Neutrophil (primary cell): Measurements from ENCODE around the gene TAS1R3.

Experiments used
- H3K27ac ChIP-seq: fragments of 200-600 bp; sonication (generic); 2 replicates; pipeline ENCODE4 v1.5.1; 2016; ENCODE audit warnings: mild to moderate bottlenecking, moderate library complexity
- H3K27me3 ChIP-seq: fragments of 200-600 bp; sonication (generic); 2 replicates; pipeline ENCODE4 v1.6.0; 2016; ENCODE audit warnings: mild to moderate bottlenecking
- H3K36me3 ChIP-seq: fragments of 200-600 bp; sonication (generic); 2 replicates; pipeline ENCODE4 v1.5.1; 2017
- H3K4me1 ChIP-seq, 2 experiments: fragments of 200-600 bp in 1 of 2; sonication (generic) in 1 of 2; 1 replicate in 1 of 2; 2 replicates in 1 of 2; pipeline versions ENCODE4 v1.5.1 to v1.6.1; 2013 to 2016; ENCODE audit warnings: low read depth in 1 of 2, low read length in 1 of 2, mild to moderate bottlenecking in 1 of 2, moderate library complexity in 1 of 2; ENCODE audit not compliant: control insufficient read depth in 1 of 2, insufficient read depth in 1 of 2
- H3K4me3 ChIP-seq, 2 experiments: fragments of 200-600 bp in 1 of 2; sonication (generic) in 1 of 2; 1 replicate in 1 of 2; 2 replicates in 1 of 2; pipeline ENCODE4 v1.5.1; 2013 to 2016; ENCODE audit warnings: low read depth in 1 of 2, low read length in 1 of 2, mild to moderate bottlenecking in 1 of 2, moderate library complexity in 1 of 2
- H3K9me3 ChIP-seq: fragments of 200-600 bp; sonication (generic); 2 replicates; pipeline ENCODE4 v1.5.1; 2016
- TF ChIP-seq, protein P1 (sequence below): fragments of 200-600 bp; sonication (generic); IDR thresholded peaks from 2 replicates; pipeline ENCODE4 v1.5.1; 2016; ENCODE audit warnings: antibody characterized with exemption

Gene TAS1R3

DNA sequence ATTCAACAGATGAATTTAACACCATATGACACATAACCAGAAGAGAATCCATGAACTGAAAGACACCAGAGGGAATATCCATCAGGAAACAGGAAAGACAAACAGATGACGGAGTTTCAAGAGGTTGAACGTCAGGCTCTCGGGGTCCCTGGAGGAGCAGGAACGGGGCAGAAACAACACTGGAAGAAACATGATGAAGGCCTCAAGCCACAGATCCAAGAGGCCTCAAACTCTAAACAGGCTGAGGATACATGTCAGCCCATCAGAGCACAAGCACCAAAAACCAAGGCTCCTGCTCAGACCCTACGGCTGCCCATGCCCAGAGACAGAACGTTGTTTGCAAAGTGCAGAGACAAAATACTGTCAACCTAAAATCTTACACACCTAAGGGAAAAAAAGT lies 13.7 kb upstream of the TAS1R3 start:
- Histone ChIP-seq H3K36me3 (peaks cover 81% of the 10 kb centered on the region), H3K27me3 (no peaks in the 10 kb centered on the region), H3K4me1 (no peaks in the 10 kb centered on the region), H3K27ac (no peak overlapping the region), H3K9me3 (no peaks in the 10 kb centered on the region), H3K4me3 (no peak overlapping the region)
- TF ChIP-seq, protein P1, sequence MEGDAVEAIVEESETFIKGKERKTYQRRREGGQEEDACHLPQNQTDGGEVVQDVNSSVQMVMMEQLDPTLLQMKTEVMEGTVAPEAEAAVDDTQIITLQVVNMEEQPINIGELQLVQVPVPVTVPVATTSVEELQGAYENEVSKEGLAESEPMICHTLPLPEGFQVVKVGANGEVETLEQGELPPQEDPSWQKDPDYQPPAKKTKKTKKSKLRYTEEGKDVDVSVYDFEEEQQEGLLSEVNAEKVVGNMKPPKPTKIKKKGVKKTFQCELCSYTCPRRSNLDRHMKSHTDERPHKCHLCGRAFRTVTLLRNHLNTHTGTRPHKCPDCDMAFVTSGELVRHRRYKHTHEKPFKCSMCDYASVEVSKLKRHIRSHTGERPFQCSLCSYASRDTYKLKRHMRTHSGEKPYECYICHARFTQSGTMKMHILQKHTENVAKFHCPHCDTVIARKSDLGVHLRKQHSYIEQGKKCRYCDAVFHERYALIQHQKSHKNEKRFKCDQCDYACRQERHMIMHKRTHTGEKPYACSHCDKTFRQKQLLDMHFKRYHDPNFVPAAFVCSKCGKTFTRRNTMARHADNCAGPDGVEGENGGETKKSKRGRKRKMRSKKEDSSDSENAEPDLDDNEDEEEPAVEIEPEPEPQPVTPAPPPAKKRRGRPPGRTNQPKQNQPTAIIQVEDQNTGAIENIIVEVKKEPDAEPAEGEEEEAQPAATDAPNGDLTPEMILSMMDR: no peak

- Histone ChIP-seq H3K4me1 (peaks cover under 1 to 4% of the 10 kb centered on the region in 2 experiments), H3K4me3 (no peak overlapping the region), H3K27me3 (no peaks in the 10 kb centered on the region), H3K36me3 (peaks cover 74% of the 10 kb centered on the region), H3K27ac (no peak overlapping the region), H3K9me3 (no peaks in the 10 kb centered on the region)
- TF ChIP-seq, protein P1: no peak
These were observed 12.9 kb upstream of the TAS1R3 start for GRCh38 chr1:1318131-1318652.

DNA sequence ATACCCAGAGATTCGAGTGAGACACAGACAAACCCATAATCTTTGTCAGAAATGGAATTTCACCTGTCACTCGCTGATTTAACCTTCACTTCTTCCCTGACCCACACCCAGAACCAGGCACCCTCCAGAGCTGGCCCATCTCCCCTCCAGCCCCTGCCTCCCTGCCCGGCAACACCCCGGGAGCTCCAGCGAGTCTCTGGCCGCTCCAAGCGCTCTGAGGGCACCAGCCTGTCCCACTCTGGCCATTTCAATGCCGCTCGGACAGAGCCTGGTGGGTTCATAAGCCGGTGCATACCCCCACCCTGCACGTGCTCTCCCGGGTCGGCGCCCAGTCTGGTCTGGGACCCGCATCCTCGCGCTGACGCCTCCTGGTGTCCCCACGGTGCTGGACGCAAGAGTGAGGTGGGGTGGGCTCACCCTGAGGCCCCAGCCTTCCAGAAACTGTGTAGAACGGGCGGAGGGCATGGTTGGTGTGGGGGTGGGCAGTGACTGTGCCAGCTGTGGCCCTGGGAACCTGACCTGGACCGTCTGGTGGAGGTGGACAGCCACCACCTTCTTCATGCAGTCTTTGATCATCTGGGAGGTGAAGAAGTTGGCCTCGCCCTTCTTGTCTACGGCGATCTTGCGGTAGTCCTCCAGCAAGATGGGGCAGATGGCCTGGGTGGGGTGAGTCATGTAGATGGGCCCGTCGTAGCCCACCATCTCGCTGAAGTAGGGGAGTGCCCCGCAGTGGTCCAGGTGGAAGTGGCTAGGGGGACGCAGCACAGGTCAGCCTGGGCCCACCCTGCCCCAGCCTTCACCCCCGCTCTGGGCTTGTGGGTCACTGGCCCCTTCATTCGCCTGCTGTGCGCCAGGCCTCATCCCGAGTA lies 12.1 kb upstream of the TAS1R3 start:
- Histone ChIP-seq H3K4me3 (no peak overlapping the region), H3K36me3 (peaks cover 66% of the 10 kb centered on the region), H3K27ac (no peak overlapping the region), H3K9me3 (no peaks in the 10 kb centered on the region), H3K4me1 (peaks cover 7 to 9% of the 10 kb centered on the region in 2 experiments), H3K27me3 (no peaks in the 10 kb centered on the region)
- TF ChIP-seq, protein P1: no peak

GRCh38 chr1:1319646-1319941 lies 11.5 kb upstream of the TAS1R3 start:
- Histone ChIP-seq H3K36me3 (peaks cover 60% of the 10 kb centered on the region), H3K4me1 (peaks cover 9 to 13% of the 10 kb centered on the region in 2 experiments), H3K27ac (no peak overlapping the region), H3K4me3 (no peak overlapping the region), H3K27me3 (no peaks in the 10 kb centered on the region), H3K9me3 (no peaks in the 10 kb centered on the region)
- TF ChIP-seq, protein P1: no peak

DNA sequence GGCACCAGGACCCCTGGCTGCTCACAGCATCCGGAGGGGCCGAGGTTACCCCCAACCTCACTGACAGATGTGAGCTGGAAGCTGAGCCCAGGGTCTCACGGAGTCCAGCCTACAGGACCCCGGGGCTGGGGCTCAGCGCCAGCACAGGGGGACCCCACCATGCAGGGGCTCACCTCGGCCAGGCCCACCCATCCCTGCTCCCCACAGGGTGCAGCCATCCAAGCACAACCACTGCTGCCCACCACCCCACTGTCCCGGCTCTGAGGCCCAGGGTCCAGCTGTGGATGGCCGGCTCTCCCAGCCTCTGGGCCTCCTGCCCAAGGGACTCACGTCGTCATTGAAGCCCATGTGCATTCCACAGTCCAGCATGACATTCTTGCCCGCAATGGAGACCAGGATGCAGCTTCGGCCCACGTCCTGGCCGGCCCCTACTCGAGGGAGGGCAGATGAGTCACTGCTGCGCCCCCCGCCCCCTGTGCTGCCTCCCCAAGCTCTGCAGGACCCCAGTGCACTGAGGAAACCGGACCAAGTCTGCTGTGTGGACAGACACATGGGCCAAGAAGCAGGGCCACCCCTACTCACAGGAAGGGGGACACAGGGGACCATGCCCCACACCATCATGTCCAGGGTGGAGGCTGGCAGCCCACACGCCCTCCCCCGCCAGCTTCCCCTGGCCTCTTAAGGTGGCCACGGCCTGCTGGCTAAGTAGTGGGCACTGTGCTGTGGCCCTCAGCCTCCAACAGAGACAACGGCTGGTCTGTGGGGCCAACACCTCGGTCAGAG lies 10.2 kb upstream of the TAS1R3 start:
- peaks cover 49% of the 10 kb centered on the region for H3K36me3 ChIP-seq
- TF ChIP-seq, protein P1: no peak
- no peaks in the 10 kb centered on the region for H3K9me3 ChIP-seq
- no peak overlapping the region for H3K4me3 ChIP-seq
- peaks cover 19 to 26% of the 10 kb centered on the region in 2 experiments for H3K4me1 ChIP-seq
- no peak overlapping the region for H3K27ac ChIP-seq
- H3K27me3 ChIP-seq: no peaks in the 10 kb centered on the region
